Measurements from ENCODE around the gene CCT7. TPM values are rescaled to one million over a fixed set of nuclear protein-coding genes. Genes with fewer than 3 reads are reported as not detected.

Gene CCT7
- total and polyA plus RNA-seq, 2 donors, result 117 to 178 TPM

GRCh38 chr2:73237168-73237567 lies 3.1 kb downstream of the CCT7 start:
- peaks cover 3% of the 10 kb centered on the region for H3K4me1 ChIP-seq (ENCODE audit: insufficient read depth)
- no peak for DNase-seq (ENCODE audit: extremely low spot score)
- H3K4me3 ChIP-seq (ENCODE audit: low read depth, low read length), result no peak overlapping the region
- 72% methylated on average over 1 of the region's 1 CpG for WGBS
- H3K27ac ChIP-seq (ENCODE audit: low read depth), result no peak overlapping the region
- no peaks in the 10 kb centered on the region for H3K36me3 ChIP-seq (ENCODE audit: insufficient read depth)

DNA sequence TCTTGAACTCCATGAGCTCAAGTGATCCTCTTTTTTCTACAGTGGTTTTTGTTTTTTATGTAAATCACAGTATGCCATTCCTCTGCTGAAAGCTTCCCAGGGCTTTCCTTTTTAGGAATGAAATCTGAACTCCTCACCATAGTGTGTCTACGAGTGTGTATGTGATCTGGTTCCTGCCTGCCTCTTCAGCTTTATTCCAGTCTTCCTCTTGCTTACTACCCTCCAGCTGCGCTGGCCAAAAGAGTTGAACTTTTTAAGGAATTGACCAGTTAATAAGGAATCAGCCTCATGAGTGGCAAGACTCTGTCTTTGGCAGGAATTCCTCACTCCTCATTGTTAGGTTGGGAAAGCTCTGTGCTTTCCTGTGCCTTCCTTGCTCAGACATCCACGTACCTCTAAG lies 4.0 kb downstream of the CCT7 start:
- no peaks in the 10 kb centered on the region for H3K36me3 ChIP-seq (ENCODE audit: insufficient read depth)
- no peak overlapping the region for H3K27ac ChIP-seq (ENCODE audit: low read depth)
- no peak for DNase-seq (ENCODE audit: extremely low spot score)
- H3K4me3 ChIP-seq (ENCODE audit: low read depth, low read length), result no peak overlapping the region
- 70% methylated on average over 3 of the region's 3 CpGs for WGBS
- H3K4me1 ChIP-seq (ENCODE audit: insufficient read depth), result peaks cover 3% of the 10 kb centered on the region

DNA sequence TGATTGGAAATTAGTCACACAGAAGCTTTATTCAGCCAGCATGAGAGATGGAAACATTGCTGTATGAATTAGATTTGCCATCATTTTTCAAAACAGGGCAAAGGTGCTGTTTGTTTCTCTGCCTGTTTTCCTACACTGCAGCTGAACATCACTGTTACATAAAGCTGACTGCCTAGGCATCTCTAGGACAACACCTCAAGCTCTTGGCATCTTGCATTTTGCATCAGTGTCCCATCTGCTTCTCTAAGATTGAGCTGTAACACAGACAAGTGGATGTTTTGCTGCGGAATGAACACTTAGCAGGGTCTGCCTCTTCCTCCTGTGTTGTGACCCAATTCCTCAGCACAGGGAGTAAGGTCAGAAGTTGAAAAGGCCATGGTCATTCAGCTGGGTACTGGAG lies 4.9 kb downstream of the CCT7 start:
- no peak for DNase-seq (ENCODE audit: extremely low spot score)
- no peaks in the 10 kb centered on the region for H3K36me3 ChIP-seq (ENCODE audit: insufficient read depth)
- 85% methylated on average over 1 of the region's 1 CpG for WGBS
- H3K4me3 ChIP-seq (ENCODE audit: low read depth, low read length), result no peak overlapping the region
- no peak overlapping the region for H3K27ac ChIP-seq (ENCODE audit: low read depth)
- H3K4me1 ChIP-seq (ENCODE audit: insufficient read depth), result peaks cover 3% of the 10 kb centered on the region

GRCh38 chr2:73239776-73240175 lies 5.7 kb downstream of the CCT7 start:
- H3K36me3 ChIP-seq (ENCODE audit: insufficient read depth), result no peaks in the 10 kb centered on the region
- WGBS, result 44% methylated on average over 3 of the region's 3 CpGs
- no peak for DNase-seq (ENCODE audit: extremely low spot score)
- no peak overlapping the region for H3K4me3 ChIP-seq (ENCODE audit: low read depth, low read length)
- H3K27ac ChIP-seq (ENCODE audit: low read depth), result no peak overlapping the region
- H3K4me1 ChIP-seq (ENCODE audit: insufficient read depth), result peaks cover 3% of the 10 kb centered on the region

DNA sequence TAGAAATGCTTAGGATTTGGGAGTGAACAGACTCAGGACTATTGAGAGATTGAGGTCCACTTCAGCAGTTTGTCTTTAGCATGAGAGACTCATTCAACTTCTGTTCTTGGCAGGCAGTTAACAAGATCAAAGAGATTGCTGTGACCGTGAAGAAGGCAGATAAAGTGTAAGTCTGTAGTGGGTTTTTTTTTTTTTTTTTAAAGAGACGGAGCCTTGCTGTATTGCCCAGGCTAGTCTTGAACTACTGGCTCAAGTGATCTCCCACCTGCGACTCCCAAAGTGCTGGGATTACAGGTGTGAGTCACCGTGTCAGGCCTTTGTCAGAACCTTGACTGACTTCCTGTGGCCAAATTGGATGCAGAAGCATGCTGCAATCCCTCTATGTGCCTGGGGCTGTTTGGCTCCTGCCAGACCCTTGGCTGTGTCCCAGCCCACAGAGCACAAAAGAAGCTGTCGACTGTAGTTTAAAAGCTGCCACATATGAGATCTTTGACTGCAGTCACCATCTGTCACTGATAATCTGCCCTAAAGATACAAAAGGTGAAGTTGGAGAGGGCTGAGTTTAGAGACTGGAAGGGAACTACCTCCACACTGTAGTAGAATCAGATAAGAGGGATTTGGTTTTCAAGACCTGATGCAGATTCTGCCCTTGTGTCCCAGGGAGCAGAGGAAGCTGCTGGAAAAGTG lies 9.9 kb downstream of the CCT7 start:
- no peaks in the 10 kb centered on the region for H3K4me1 ChIP-seq (ENCODE audit: insufficient read depth)
- DNase-seq (ENCODE audit: extremely low spot score), result no peak
- H3K4me3 ChIP-seq (ENCODE audit: low read depth, low read length), result no peak overlapping the region
- H3K27ac ChIP-seq (ENCODE audit: low read depth), result no peak overlapping the region
- 57% methylated on average over 5 of the region's 5 CpGs for WGBS
- H3K36me3 ChIP-seq (ENCODE audit: insufficient read depth), result no peaks in the 10 kb centered on the region

DNA sequence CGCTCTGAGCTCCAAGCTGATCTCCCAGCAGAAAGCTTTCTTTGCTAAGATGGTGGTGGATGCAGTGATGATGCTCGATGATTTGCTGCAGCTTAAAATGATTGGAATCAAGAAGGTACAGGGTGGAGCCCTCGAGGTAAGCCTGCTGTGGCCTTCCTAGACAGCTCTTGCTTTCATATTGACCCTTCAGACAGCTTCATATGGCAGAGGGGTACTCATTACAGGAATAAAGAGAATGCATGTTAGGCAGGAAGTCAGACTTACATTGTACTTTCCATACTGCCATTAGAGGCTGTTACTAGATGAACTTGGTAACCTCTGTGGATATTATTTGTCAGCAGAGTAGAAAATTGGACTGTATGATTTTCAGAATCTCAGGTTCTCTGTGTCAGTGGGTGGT lies 10.5 kb downstream of the CCT7 start:
- no peak for DNase-seq (ENCODE audit: extremely low spot score)
- Histone ChIP-seq H3K4me1 (ENCODE audit: insufficient read depth) (no peaks in the 10 kb centered on the region), H3K27ac (ENCODE audit: low read depth) (no peak overlapping the region), H3K4me3 (ENCODE audit: low read depth, low read length) (no peak overlapping the region), H3K36me3 (ENCODE audit: insufficient read depth) (no peaks in the 10 kb centered on the region)
- WGBS, result 93% methylated on average over 3 of the region's 3 CpGs

GRCh38 chr2:73246850-73247249 lies 12.7 kb downstream of the CCT7 start:
- WGBS, result 84% methylated on average over 3 of the region's 3 CpGs
- DNase-seq (ENCODE audit: extremely low spot score), result no peak
- H3K4me1 ChIP-seq (ENCODE audit: insufficient read depth), result no peaks in the 10 kb centered on the region
- H3K4me3 ChIP-seq (ENCODE audit: low read depth, low read length), result no peak overlapping the region
- H3K27ac ChIP-seq (ENCODE audit: low read depth), result no peak overlapping the region
- H3K36me3 ChIP-seq (ENCODE audit: insufficient read depth), result no peaks in the 10 kb centered on the region

GRCh38 chr2:73249636-73250035 lies 15.5 kb downstream of the CCT7 start:
- Histone ChIP-seq H3K4me3 (ENCODE audit: low read depth, low read length) (no peak overlapping the region), H3K27ac (ENCODE audit: low read depth) (no peak overlapping the region), H3K36me3 (ENCODE audit: insufficient read depth) (peaks cover 2% of the 10 kb centered on the region), H3K4me1 (ENCODE audit: insufficient read depth) (no peaks in the 10 kb centered on the region)
- 66% methylated on average over 9 of the region's 9 CpGs for WGBS
- DNase-seq (ENCODE audit: extremely low spot score), result no peak

DNA sequence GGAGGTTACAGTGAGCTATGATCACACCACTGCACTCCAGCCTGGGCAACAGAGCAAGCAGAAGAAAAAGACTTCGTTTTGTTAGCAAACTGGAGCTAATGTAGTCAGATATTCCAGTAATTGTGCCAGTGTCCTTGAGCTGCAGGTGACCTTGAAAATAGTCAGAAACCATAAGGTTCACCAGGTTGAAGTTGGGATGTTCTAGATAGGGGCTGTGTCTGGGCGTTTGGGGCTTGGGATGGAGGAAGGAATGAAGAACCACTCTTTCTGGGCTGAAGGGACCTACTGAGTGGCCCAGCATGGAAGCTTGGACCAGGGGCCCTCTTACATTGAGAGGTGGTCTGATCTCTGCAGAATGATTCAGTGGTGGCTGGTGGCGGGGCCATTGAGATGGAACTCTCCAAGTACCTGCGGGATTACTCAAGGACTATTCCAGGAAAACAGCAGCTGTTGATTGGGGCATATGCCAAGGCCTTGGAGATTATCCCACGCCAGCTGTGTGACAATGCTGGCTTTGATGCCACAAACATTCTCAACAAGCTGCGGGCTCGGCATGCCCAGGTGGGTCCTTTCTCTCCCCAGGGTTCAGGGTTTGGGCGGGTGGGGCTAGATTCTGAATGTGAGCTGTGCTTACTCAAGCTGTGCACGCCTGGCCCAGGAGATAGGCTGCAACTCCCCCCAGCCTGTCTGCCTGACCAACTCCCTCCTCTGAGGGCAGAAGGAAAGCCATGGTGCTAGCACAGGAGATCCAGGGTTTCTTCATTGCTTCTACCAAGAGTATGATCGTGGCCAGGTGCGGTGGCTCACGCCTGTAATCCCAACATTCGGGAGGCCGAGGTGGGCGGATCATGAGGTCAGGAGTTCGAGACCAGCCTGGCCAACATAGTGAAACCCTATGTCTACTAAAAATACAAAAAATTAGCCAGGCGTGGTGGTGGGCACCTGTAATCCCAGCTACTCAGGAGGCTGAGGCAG lies 17.1 kb downstream of the CCT7 start:
- 92% methylated on average over 17 of the region's 17 CpGs for WGBS
- H3K4me1 ChIP-seq (ENCODE audit: insufficient read depth), result no peaks in the 10 kb centered on the region
- peaks cover 2% of the 10 kb centered on the region for H3K36me3 ChIP-seq (ENCODE audit: insufficient read depth)
- no peak overlapping the region for H3K4me3 ChIP-seq (ENCODE audit: low read depth, low read length)
- DNase-seq (ENCODE audit: extremely low spot score), result no peak
- no peak overlapping the region for H3K27ac ChIP-seq (ENCODE audit: low read depth)

DNA sequence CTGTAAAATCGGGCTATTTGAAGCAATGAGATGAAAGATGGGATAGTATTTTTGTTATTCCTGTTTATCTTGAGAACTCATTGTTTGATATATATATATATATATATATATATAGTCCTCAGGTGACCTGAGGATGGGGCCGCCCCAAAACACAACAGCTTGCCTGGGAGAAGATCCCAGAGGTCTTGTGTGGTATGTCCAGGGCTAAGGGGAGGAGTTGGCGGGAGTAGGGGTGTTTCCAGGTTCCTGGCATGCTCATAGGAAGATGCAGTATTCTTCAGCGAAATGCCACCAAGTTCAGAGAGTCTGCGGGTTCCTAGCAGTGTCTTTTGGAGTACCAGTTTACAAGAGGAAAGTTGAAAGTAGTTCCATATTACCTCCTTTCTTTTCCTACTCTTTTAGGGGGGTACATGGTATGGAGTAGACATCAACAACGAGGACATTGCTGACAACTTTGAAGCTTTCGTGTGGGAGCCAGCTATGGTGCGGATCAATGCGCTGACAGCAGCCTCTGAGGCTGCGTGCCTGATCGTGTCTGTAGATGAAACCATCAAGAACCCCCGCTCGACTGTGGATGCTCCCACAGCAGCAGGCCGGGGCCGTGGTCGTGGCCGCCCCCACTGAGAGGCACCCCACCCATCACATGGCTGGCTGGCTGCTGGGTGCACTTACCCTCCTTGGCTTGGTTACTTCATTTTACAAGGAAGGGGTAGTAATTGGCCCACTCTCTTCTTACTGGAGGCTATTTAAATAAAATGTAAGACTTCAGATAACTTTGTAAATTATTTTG lies 18.3 kb downstream of the CCT7 start:
- no peak for DNase-seq (ENCODE audit: extremely low spot score)
- WGBS, result 84% methylated on average over 17 of the region's 17 CpGs
- H3K36me3 ChIP-seq (ENCODE audit: insufficient read depth), result peaks cover 2% of the 10 kb centered on the region
- H3K27ac ChIP-seq (ENCODE audit: low read depth), result no peak overlapping the region
- no peaks in the 10 kb centered on the region for H3K4me1 ChIP-seq (ENCODE audit: insufficient read depth)
- H3K4me3 ChIP-seq (ENCODE audit: low read depth, low read length), result no peak overlapping the region

DNA sequence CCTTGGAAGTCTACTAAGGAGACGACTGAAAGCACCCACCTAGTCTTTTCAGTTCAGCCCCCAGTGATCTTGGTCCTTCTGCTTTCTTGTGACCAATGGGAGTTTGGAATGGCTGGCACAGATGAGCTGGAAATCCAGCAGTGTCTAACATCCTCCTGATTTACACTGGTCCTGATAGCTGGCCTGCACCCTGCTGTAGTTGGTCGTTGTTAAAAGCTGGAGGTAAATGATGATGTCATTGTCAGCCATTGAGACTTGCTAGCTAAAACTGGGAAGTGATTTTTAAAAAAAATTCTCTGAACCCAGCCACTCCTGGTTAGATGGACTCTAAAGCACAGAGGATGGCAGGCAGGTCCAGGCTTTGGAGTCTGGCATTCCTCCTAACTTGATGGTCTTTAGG lies 19.3 kb downstream of the CCT7 start:
- peaks cover 2% of the 10 kb centered on the region for H3K36me3 ChIP-seq (ENCODE audit: insufficient read depth)
- no peaks in the 10 kb centered on the region for H3K4me1 ChIP-seq (ENCODE audit: insufficient read depth)
- H3K27ac ChIP-seq (ENCODE audit: low read depth), result no peak overlapping the region
- 55% methylated on average over 2 of the region's 2 CpGs for WGBS
- H3K4me3 ChIP-seq (ENCODE audit: low read depth, low read length), result no peak overlapping the region
- no peak for DNase-seq (ENCODE audit: extremely low spot score)

GRCh38 chr2:73253901-73254300 lies 19.8 kb downstream of the CCT7 start:
- DNase-seq (ENCODE audit: extremely low spot score), result no peak
- H3K4me1 ChIP-seq (ENCODE audit: insufficient read depth), result no peaks in the 10 kb centered on the region
- no peak overlapping the region for H3K4me3 ChIP-seq (ENCODE audit: low read depth, low read length)
- WGBS, result 93% methylated on average over 3 of the region's 3 CpGs
- peaks cover 2% of the 10 kb centered on the region for H3K36me3 ChIP-seq (ENCODE audit: insufficient read depth)
- H3K27ac ChIP-seq (ENCODE audit: low read depth), result no peak overlapping the region

- H3K4me3 ChIP-seq (ENCODE audit: low read depth, low read length), result no peak overlapping the region
- no peak for DNase-seq (ENCODE audit: extremely low spot score)
- H3K36me3 ChIP-seq (ENCODE audit: insufficient read depth), result peaks cover 2% of the 10 kb centered on the region
- 88% methylated on average over 7 of the region's 7 CpGs for WGBS
- no peak overlapping the region for H3K27ac ChIP-seq (ENCODE audit: low read depth)
- no peaks in the 10 kb centered on the region for H3K4me1 ChIP-seq (ENCODE audit: insufficient read depth)
Measured at GRCh38 chr2:73254343-73255006, 20.4 kb downstream of the CCT7 start.
